GM12878 (cell line): Measurements from ENCODE around the gene PLPP3. TPM values are rescaled to one million over a fixed set of nuclear protein-coding genes. Genes with fewer than 3 reads are reported as not detected.

Source experiments
- ATF3 ChIP-seq: IDR thresholded peaks from 2 replicates; pipeline ENCODE4 v1.6.1; 2011; ENCODE audit warnings: low read depth, mild to moderate bottlenecking, low read length, moderate library complexity, borderline replicate concordance; ENCODE audit errors: extremely low read depth
- ATF7 ChIP-seq: fragments of 450-650 bp; IDR thresholded peaks from 2 replicates; pipeline ENCODE4 v1.6.1; 2016; ENCODE audit warnings: low read depth, mild to moderate bottlenecking
- BCLAF1 ChIP-seq: fragments of 450-650 bp; IDR thresholded peaks from 2 replicates; pipeline ENCODE4 v1.6.1; 2017; ENCODE audit warnings: antibody characterized with exemption, mild to moderate bottlenecking, moderate library complexity
- BMI1 ChIP-seq: fragments of 450-650 bp; IDR thresholded peaks from 2 replicates; pipeline ENCODE4 v1.6.1; 2016; ENCODE audit warnings: mild to moderate bottlenecking, moderate library complexity, borderline replicate concordance
- CBX5 ChIP-seq: sonication (generic); IDR thresholded peaks from 2 replicates; pipeline ENCODE4 v1.6.1; 2016; ENCODE audit warnings: low read depth, moderate library complexity, mild to moderate bottlenecking, inconsistent platforms
- CEBPZ ChIP-seq: fragments of 150-350 bp; IDR thresholded peaks from 2 replicates; pipeline ENCODE4 v1.6.1; 2016; ENCODE audit warnings: low read depth, low read length
- E4F1 ChIP-seq: fragments of 450-650 bp; IDR thresholded peaks from 2 replicates; pipeline ENCODE4 v1.6.1; 2018; ENCODE audit warnings: borderline replicate concordance, mild to moderate bottlenecking; ENCODE audit not compliant: partially characterized antibody
- EGR1 ChIP-seq, 2 experiments: IDR thresholded peaks; 1 replicate in 1 of 2; 2 replicates in 1 of 2; pipeline ENCODE4 v1.6.1; 2011 to 2012; ENCODE audit warnings: low read depth in 2 of 2, low read length in 2 of 2, borderline replicate concordance in 1 of 2, mild to moderate bottlenecking in 1 of 2, moderate library complexity in 1 of 2
- ESRRA ChIP-seq: IDR thresholded peaks from 2 replicates; pipeline ENCODE4 v1.6.1; 2012; ENCODE audit warnings: mild to moderate bottlenecking, low read length, improper control_type of control experiment
- JUNB ChIP-seq: IDR thresholded peaks from 2 replicates; pipeline ENCODE4 v1.6.1; 2016; ENCODE audit warnings: antibody characterized with exemption, mild to moderate bottlenecking
- JUND ChIP-seq: IDR thresholded peaks from 2 replicates; pipeline ENCODE4 v1.6.1; 2012; ENCODE audit warnings: low read depth, mild to moderate bottlenecking, low read length, improper control_type of control experiment, moderate library complexity
- MXI1 ChIP-seq: fragments of 150-350 bp; IDR thresholded peaks from 2 replicates; pipeline ENCODE4 v1.6.1; 2011; ENCODE audit warnings: low read depth, mild to moderate bottlenecking, inconsistent platforms, low read length, improper control_type of control experiment
- NRF1 ChIP-seq: conservative IDR thresholded peaks from 2 replicates; pipeline ENCODE4 v1.6.1; 2011; ENCODE audit warnings: mild to moderate bottlenecking, low read depth, low read length, improper control_type of control experiment
- PML ChIP-seq: IDR thresholded peaks from 2 replicates; pipeline ENCODE4 v1.6.1; 2012; ENCODE audit warnings: low read length, inconsistent platforms
- RCOR1 ChIP-seq: conservative IDR thresholded peaks from 2 replicates; pipeline ENCODE4 v1.6.1; 2012; ENCODE audit warnings: low read depth, low read length, improper control_type of control experiment
- RELA ChIP-seq: fragments of 450-650 bp; IDR thresholded peaks from 2 replicates; pipeline ENCODE4 v1.8.0; 2014; ENCODE audit warnings: borderline replicate concordance; ENCODE audit not compliant: partially characterized antibody
- RUNX3 ChIP-seq: IDR thresholded peaks from 2 replicates; pipeline ENCODE4 v1.6.1; 2012; ENCODE audit warnings: low read length, inconsistent platforms
- SIX5 ChIP-seq: IDR thresholded peaks from 2 replicates; pipeline ENCODE4 v1.6.1; 2011; ENCODE audit warnings: mild to moderate bottlenecking, low read depth, low read length, moderate library complexity; ENCODE audit not compliant: severe bottlenecking
- SMAD1 ChIP-seq: fragments of 450-650 bp; IDR thresholded peaks from 2 replicates; pipeline ENCODE4 v1.6.1; 2018; ENCODE audit warnings: mild to moderate bottlenecking, low read depth; ENCODE audit not compliant: partially characterized antibody
- SMARCA5 ChIP-seq: fragments of 450-650 bp; IDR thresholded peaks from 2 replicates; pipeline ENCODE4 v1.6.1; 2017; ENCODE audit warnings: mild to moderate bottlenecking
- TAF1 ChIP-seq: IDR thresholded peaks from 2 replicates; pipeline ENCODE4 v1.6.1; 2011; ENCODE audit warnings: mild to moderate bottlenecking, low read depth, low read length, borderline replicate concordance
- TARDBP ChIP-seq: IDR thresholded peaks from 2 replicates; pipeline ENCODE4 v1.6.1; 2016; ENCODE audit warnings: borderline replicate concordance
- ZNF384 ChIP-seq: IDR thresholded peaks from 2 replicates; pipeline ENCODE4 v1.6.1; 2012; ENCODE audit warnings: low read depth, mild to moderate bottlenecking, low read length, improper control_type of control experiment, borderline replicate concordance
- polyA plus RNA-seq, 11 experiments: library from polyadenylated mRNA; depleted of rRNA in 4 of 11; unstranded in 6 of 11; stranded (reverse) in 5 of 11; fragments of >200 nt; fragmentation: Nextera tagmentation in 4 of 11; fragmentation: Illumina TruSeq in 1 of 11; extraction: Ambion mirVana in 4 of 11; extraction: Trizol in 1 of 11; gene quantifications; 1 replicate in 1 of 11; 2 replicates in 10 of 11; pipeline versions ENCODE4 v1.2.1 to v1.2.3, GENCODE V29; 2011 to 2016; ENCODE audit warnings: inconsistent platforms in 2 of 11, missing spikeins in 2 of 11, low read depth in 1 of 11
- total RNA-seq, 4 experiments: library from RNA; depleted of rRNA in 3 of 4; stranded (reverse); fragments of >200 nt in 3 of 4; fragmentation: Illumina TruSeq in 1 of 4; extraction: Trizol in 1 of 4; gene quantifications; 2 replicates each; pipeline versions ENCODE4 v1.2.1 to v1.2.3, GENCODE V29; 2013 to 2021

PLPP3 gene
- total and polyA plus RNA-seq, 10 of the 15 experiments (the other 5 are each of a cell fraction or from before 2014, with no cell fraction given): 6.4 to 26.8 (median 9.5) TPM

- peak; percentile 70 for TF ChIP-seq ATF7
- TF ChIP-seq CBX5: no peak
- TF ChIP-seq SMAD1: no peak
- TF ChIP-seq ESRRA: no peak
- peak; percentile 84 for TF ChIP-seq RUNX3
- no peak for TF ChIP-seq PML
- TF ChIP-seq TARDBP: no peak
- peak; percentile 13 for TF ChIP-seq SIX5
- TF ChIP-seq RELA: no peak
- TF ChIP-seq SMARCA5: no peak
- no peak for TF ChIP-seq TAF1
- TF ChIP-seq BCLAF1: no peak
- TF ChIP-seq MXI1: peak; percentile 19; the same call in 1 of the 2 replicates
- TF ChIP-seq ATF3: no peak
- TF ChIP-seq ZNF384: no peak
- peak; percentile 49; the same call in 1 of the 2 replicates for TF ChIP-seq JUND
- peak; percentile 35 for TF ChIP-seq JUNB
- TF ChIP-seq E4F1: no peak
- no peak for TF ChIP-seq CEBPZ
- TF ChIP-seq BMI1: no peak; the same call in 1 of the 2 replicates
- TF ChIP-seq RCOR1: no peak
- TF ChIP-seq NRF1: no peak
- no peak for TF ChIP-seq EGR1 (IDR thresholded peaks at IDR 0.05; ENCODE audit: borderline replicate concordance in 1 of 2, low read depth in 2 of 2, low read length in 2 of 2)
Measured at GRCh38 chr1:56526571-56527174, 52.7 kb downstream of the PLPP3 start (continued).
